ENCODE results near the gene SLC22A31.

DNA sequence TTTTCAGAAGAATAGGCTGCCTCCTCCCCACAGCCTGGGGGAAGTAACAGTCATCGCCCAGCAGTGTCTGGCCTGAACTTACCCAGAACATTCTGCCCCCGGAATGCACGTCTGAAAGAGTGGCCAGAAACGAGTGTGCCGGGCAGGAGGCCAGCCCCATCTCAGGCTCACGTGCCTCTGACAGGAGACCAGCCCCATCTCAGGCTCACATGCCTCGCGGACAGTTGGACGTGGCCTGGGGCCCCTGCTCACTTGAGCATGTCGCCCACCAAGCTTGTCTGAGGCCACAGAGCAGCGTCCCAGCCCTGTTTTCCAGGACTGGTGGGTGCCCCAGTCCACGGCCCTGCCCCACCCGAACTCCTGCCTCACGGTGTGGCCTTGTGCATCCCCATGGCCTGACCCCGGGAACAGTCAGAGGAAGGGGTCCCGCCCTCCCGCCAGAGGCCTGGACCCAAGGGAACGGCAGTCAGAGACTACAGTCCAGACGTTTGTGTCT, 45.1 kb downstream of the SLC22A31 start:
- TF ChIP-seq, protein P1, sequence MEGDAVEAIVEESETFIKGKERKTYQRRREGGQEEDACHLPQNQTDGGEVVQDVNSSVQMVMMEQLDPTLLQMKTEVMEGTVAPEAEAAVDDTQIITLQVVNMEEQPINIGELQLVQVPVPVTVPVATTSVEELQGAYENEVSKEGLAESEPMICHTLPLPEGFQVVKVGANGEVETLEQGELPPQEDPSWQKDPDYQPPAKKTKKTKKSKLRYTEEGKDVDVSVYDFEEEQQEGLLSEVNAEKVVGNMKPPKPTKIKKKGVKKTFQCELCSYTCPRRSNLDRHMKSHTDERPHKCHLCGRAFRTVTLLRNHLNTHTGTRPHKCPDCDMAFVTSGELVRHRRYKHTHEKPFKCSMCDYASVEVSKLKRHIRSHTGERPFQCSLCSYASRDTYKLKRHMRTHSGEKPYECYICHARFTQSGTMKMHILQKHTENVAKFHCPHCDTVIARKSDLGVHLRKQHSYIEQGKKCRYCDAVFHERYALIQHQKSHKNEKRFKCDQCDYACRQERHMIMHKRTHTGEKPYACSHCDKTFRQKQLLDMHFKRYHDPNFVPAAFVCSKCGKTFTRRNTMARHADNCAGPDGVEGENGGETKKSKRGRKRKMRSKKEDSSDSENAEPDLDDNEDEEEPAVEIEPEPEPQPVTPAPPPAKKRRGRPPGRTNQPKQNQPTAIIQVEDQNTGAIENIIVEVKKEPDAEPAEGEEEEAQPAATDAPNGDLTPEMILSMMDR (IDR thresholded peaks at IDR 0.05) = no peak
- no peak for TF ChIP-seq POLR2A (IDR thresholded peaks at IDR 0.05)
